Measurements from ENCODE around the gene ZNF469.

DNA sequence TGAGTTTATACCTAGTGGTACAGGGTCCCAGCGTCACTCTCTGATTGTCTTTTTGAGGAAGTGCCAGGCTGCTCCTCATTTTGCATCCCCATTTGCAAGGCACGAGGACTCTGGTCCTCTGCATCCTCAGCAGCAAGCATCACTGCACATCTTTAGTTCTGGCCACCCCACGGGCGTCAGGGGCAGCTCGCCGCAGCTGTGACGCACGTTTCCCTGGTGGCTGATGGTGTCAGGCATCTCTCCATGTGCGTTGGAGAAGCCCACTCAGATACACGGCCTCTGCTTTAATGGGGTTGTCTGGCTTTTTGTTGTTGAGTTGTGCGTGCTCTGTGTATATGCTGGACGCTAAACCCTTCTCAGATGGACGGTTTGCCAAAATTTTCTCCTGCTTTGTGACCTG, 45.2 kb upstream of the ZNF469 start:
- TF ChIP-seq, protein P1, sequence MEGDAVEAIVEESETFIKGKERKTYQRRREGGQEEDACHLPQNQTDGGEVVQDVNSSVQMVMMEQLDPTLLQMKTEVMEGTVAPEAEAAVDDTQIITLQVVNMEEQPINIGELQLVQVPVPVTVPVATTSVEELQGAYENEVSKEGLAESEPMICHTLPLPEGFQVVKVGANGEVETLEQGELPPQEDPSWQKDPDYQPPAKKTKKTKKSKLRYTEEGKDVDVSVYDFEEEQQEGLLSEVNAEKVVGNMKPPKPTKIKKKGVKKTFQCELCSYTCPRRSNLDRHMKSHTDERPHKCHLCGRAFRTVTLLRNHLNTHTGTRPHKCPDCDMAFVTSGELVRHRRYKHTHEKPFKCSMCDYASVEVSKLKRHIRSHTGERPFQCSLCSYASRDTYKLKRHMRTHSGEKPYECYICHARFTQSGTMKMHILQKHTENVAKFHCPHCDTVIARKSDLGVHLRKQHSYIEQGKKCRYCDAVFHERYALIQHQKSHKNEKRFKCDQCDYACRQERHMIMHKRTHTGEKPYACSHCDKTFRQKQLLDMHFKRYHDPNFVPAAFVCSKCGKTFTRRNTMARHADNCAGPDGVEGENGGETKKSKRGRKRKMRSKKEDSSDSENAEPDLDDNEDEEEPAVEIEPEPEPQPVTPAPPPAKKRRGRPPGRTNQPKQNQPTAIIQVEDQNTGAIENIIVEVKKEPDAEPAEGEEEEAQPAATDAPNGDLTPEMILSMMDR (IDR thresholded peaks at IDR 0.05; ENCODE audit: extremely low read depth in 1 of 2, insufficient read depth in 1 of 2, low read depth in 1 of 2, low read length in 2 of 2) = no peak
- no peak for TF ChIP-seq JUN (IDR thresholded peaks at IDR 0.05; ENCODE audit: borderline replicate concordance, insufficient read depth, insufficient read length, low read depth)
